Uterus (tissue), 4 donors: ENCODE measurements around the gene GNGT1. TPM values are rescaled to one million over a fixed set of nuclear protein-coding genes. Genes with fewer than 3 reads are reported as not detected.

Source experiments
- DNase-seq, 2 donors: peaks; one replicate each; pipeline ENCODE4 v3.0.0-alpha.2; 2019 to 2020
- H3K27ac ChIP-seq, 2 donors: fragments of 200-600 bp; sonication (generic); 1 replicate in 1 of 2; 2 replicates in 1 of 2; pipeline ENCODE4 v1.5.1; 2016 to 2018
- H3K27me3 ChIP-seq, 2 donors: fragments of 200-600 bp; sonication (generic); one replicate each; pipeline ENCODE4 v1.5.1; 2018 to 2019; ENCODE audit warnings: control low read depth in 1 of 2
- H3K36me3 ChIP-seq, 2 donors: fragments of 200-600 bp; sonication (generic); one replicate each; pipeline ENCODE4 v1.5.1; 2019; ENCODE audit warnings: control low read depth in 1 of 2
- H3K4me1 ChIP-seq, 2 donors: fragments of 200-600 bp; sonication (generic); one replicate each; pipeline ENCODE4 v1.5.1; 2018 to 2019; ENCODE audit warnings: control low read depth in 1 of 2
- H3K4me3 ChIP-seq, 2 donors: fragments of 200-600 bp; sonication (generic); 1 replicate in 1 of 2; 2 replicates in 1 of 2; pipeline ENCODE4 v1.5.1; 2018 to 2019; ENCODE audit warnings: mild to moderate bottlenecking in 1 of 2
- H3K9me3 ChIP-seq, 2 donors: fragments of 200-600 bp; sonication (generic); one replicate each; pipeline ENCODE4 v1.5.1; 2019; ENCODE audit warnings: control low read depth in 1 of 2
- POLR2A ChIP-seq, 2 donors: fragments of 450-650 bp; IDR thresholded peaks; one replicate each; pipeline ENCODE4 v1.6.1; 2016; ENCODE audit warnings: antibody characterized with exemption in 2 of 2, mild to moderate bottlenecking in 1 of 2, moderate library complexity in 1 of 2
- intact Hi-C: fragments of 100-400 bp; cut with DNase I; formaldehyde crosslinking; loops from one replicate; pipeline ENCODE4 v1.15.1; 2023; ENCODE audit warnings: low total_unique reads
- total RNA-seq, 4 donors: library from RNA; depleted of rRNA in 3 of 4; stranded (reverse); fragments of >200 nt in 3 of 4; gene quantifications; one replicate each; pipeline versions ENCODE4 v1.1.0 to v1.2.4, GENCODE V29; 2014 to 2023
- TF ChIP-seq, protein P1 (sequence below), 4 experiments: fragments of 200-600 bp in 2 of 4; fragments of 450-650 bp in 2 of 4; sonication (generic) in 2 of 4; IDR thresholded peaks; one replicate each; pipeline ENCODE4 v1.5.1; 2016 to 2019; ENCODE audit warnings: antibody characterized with exemption in 4 of 4, mild to moderate bottlenecking in 2 of 4, moderate library complexity in 1 of 4
- donor health status: DM: yes; HTN: yes; CAD: no.

The GNGT1 gene
- not detected for total RNA-seq

DNA sequence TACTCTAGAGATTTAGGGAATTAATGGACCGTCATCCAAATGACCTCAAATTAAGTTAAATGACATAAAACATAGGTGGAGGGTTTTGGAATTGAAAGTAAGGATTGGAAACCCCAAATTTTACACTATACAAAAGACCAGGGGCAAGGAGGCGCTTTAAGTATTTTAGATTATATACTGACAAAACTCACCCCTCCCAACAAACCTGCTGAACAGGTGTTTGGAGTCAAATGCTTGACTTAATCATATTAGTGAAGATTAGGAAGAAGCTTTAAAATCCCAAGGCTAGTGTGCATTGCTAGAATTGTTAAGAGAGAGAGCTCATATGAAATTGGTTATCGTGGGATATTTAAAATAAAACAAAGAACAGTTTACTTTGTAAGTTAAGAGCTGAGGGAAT is at the start of gene GNGT1:
TSS of gene GNGT1 (plus strand) at position 301 of the 400 bp plus-strand sequence. CDS start 180 bp downstream, outside the sequence.
- H3K27me3 ChIP-seq = no peaks in the 10 kb centered on the region
- no peak within 1 kb of the TSS for H3K27ac ChIP-seq
- intact Hi-C loops = loop anchor here (10.0 kb wide), 1 partner anchor 99 kb away; the partner anchor contains the start of gene BET1
- TF ChIP-seq, protein P1, sequence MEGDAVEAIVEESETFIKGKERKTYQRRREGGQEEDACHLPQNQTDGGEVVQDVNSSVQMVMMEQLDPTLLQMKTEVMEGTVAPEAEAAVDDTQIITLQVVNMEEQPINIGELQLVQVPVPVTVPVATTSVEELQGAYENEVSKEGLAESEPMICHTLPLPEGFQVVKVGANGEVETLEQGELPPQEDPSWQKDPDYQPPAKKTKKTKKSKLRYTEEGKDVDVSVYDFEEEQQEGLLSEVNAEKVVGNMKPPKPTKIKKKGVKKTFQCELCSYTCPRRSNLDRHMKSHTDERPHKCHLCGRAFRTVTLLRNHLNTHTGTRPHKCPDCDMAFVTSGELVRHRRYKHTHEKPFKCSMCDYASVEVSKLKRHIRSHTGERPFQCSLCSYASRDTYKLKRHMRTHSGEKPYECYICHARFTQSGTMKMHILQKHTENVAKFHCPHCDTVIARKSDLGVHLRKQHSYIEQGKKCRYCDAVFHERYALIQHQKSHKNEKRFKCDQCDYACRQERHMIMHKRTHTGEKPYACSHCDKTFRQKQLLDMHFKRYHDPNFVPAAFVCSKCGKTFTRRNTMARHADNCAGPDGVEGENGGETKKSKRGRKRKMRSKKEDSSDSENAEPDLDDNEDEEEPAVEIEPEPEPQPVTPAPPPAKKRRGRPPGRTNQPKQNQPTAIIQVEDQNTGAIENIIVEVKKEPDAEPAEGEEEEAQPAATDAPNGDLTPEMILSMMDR (IDR thresholded peaks at IDR 0.05) = no peak
- TF ChIP-seq POLR2A (IDR thresholded peaks at IDR 0.05) = no peak
- no peak for DNase-seq
- H3K4me1 ChIP-seq = peaks cover 0 to 12% of the 10 kb centered on the region in 2 donors
- no peaks in the 10 kb centered on the region for H3K9me3 ChIP-seq
- H3K4me3 ChIP-seq = no peak within 1 kb of the TSS
- H3K36me3 ChIP-seq = no peaks in the 10 kb centered on the region

DNA sequence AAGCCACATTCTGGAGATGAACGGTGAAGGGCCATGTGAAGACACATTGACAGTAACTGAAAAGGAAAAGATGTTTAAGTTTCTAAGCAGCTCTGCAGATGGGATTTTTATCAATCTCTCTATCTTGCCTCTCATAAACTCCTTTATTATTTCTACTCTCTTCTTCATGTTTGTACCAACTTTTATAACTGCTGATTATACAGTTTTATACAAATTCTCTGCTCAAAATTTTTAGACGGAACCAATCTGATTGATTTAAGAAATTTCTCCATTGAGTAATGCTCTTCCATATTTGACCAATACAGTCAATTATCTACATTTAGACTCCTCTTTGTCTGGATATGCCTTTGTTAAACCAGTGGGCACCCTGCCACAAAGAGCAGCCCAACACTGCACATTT is 47.5 kb upstream of the GNGT1 start:
- H3K9me3 ChIP-seq = no peaks in the 10 kb centered on the region
- H3K4me1 ChIP-seq = no peaks in the 10 kb centered on the region
- DNase-seq = no peak
- no peak overlapping the region for H3K27ac ChIP-seq
- H3K4me3 ChIP-seq = no peak overlapping the region
- intact Hi-C loops = no loop called here
- H3K27me3 ChIP-seq = no peaks in the 10 kb centered on the region
- TF ChIP-seq, protein P1 (IDR thresholded peaks at IDR 0.05) = no peak
- no peak for TF ChIP-seq POLR2A (IDR thresholded peaks at IDR 0.05)
- H3K36me3 ChIP-seq = no peaks in the 10 kb centered on the region

DNA sequence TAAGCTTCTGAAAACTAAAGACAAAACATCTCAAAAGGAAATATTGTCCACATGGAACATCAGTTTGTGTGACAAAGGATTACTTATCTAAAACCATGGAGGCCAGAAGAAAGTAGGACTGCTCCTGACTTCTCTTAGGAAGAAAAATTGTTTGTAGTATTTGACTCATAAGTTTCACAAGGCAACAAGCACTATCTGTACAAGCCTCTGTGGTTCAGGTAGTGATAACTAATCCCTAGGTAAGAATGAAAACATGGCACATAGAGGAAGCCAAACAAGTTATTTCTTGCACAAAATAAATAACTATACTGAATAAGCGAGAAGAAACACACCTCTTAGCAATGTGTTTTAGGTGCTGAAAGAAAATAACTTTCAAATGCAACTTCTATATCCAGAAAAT is 46.1 kb upstream of the GNGT1 start:
- no peaks in the 10 kb centered on the region for H3K9me3 ChIP-seq
- no peak for DNase-seq
- H3K27ac ChIP-seq = no peak overlapping the region
- TF ChIP-seq POLR2A (IDR thresholded peaks at IDR 0.05) = no peak
- TF ChIP-seq, protein P1 (IDR thresholded peaks at IDR 0.05) = no peak
- no peaks in the 10 kb centered on the region for H3K36me3 ChIP-seq
- H3K4me1 ChIP-seq = no peaks in the 10 kb centered on the region
- intact Hi-C loops = no loop called here
- no peaks in the 10 kb centered on the region for H3K27me3 ChIP-seq
- no peak overlapping the region for H3K4me3 ChIP-seq

DNA sequence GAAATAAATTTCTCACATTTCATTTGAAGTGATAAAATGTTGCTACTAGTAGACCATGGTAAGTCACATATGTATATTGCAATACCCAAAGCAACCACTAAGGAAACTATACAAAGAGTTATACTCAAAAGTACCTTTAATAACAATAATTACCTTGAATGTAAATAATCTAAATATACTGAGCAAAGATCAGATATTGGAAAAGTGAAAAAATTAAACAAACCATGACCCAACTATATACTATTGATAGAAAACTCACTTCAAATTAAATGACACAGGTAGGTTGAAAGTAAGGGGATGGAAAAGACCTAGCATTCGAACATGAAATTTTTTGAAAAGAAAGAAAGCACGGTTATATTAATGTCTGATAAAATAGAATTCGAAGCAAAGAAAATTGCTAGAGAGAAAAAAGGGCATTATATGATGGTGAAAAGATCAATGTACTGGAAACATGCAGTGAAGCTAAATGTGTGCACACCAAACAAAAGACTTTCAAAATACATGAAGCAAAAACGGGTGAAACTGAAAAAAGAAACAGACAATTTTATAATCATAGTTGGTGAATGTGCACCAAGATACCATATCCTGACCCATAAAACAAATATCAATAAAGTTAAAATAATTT is 44.9 kb upstream of the GNGT1 start:
- Histone ChIP-seq H3K27me3 (no peaks in the 10 kb centered on the region), H3K27ac (no peak overlapping the region), H3K4me3 (no peak overlapping the region), H3K36me3 (no peaks in the 10 kb centered on the region), H3K4me1 (no peaks in the 10 kb centered on the region), H3K9me3 (no peaks in the 10 kb centered on the region)
- TF ChIP-seq, protein P1 (IDR thresholded peaks at IDR 0.05) = no peak
- TF ChIP-seq POLR2A (IDR thresholded peaks at IDR 0.05) = no peak
- intact Hi-C loops = no loop called here
- DNase-seq = no peak

DNA sequence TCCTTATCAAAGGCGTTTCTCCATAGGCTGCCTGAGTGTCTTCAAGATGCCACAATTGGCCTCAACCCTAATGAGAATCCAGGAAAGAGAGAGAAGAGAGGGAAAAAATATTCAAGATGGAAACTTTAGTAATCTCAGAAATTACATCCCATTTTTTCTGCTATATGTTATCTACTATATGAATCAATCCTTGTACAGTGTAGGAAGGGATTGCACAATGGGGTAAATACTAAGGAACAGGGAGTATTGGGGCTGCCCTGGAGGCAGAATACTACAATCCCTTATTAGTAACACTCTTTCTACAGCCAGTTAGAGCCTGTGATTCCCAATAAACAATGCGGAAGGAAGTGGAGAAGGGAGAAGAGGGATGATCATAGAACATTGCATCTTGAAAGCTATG is 43.7 kb upstream of the GNGT1 start:
- Histone ChIP-seq H3K9me3 (no peaks in the 10 kb centered on the region), H3K36me3 (no peaks in the 10 kb centered on the region), H3K4me3 (no peak overlapping the region), H3K27me3 (no peaks in the 10 kb centered on the region), H3K4me1 (no peaks in the 10 kb centered on the region), H3K27ac (no peak overlapping the region)
- intact Hi-C loops = no loop called here
- TF ChIP-seq POLR2A (IDR thresholded peaks at IDR 0.05) = no peak
- TF ChIP-seq, protein P1 (IDR thresholded peaks at IDR 0.05) = no peak
- DNase-seq = no peak
